HG03060 (cell line): Measurements from ENCODE around the gene C10orf71.

ENCODE experiments used
- ATAC-seq: cut with Tn5 transposase; IDR thresholded peaks from one replicate; pipeline ENCODE4 v1.9.1; 2021; ENCODE audit warnings: low read depth, moderate number of reproducible peaks; ENCODE audit not compliant: unreplicated experiment

The C10orf71 gene

DNA sequence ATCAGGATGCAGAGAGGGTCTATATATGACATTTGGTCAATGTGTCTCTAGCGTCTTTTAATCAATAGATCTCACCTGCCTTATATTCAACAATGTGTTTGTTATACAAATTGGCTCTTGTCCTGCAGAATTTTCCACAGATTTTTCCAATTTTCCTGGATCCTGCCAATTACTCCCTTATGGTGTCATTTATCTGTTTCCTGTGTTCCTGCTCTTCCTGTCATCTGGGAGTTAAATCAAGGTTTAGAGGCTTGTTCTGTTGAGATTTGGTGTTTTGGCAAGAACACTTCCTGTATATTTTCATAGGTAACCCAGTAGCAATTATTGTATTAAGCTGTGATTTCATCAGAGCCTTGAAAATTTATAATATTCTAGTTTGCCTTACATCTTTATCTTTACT is 8.8 kb upstream of the C10orf71 start:
- ATAC-seq: no peak

DNA sequence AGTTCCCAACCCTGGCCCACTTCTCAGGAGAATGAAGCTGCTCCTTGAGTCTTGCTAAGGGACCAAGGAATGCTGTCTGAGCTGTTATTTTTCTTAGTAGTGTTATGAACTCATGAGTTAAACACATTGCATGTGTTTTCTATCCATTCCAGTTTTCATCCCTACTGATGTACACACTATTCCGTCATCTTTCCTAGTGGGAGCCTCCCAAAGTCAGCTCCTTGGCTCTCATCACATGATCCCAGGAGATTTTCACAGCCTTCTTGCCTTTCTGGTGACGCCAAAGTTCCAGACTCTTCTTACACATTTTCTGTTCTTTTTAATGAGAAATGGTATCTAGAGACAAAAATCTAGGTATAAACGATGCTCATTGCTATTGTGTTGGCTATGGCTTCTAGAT is 8.4 kb upstream of the C10orf71 start:
- ATAC-seq: no peak

DNA sequence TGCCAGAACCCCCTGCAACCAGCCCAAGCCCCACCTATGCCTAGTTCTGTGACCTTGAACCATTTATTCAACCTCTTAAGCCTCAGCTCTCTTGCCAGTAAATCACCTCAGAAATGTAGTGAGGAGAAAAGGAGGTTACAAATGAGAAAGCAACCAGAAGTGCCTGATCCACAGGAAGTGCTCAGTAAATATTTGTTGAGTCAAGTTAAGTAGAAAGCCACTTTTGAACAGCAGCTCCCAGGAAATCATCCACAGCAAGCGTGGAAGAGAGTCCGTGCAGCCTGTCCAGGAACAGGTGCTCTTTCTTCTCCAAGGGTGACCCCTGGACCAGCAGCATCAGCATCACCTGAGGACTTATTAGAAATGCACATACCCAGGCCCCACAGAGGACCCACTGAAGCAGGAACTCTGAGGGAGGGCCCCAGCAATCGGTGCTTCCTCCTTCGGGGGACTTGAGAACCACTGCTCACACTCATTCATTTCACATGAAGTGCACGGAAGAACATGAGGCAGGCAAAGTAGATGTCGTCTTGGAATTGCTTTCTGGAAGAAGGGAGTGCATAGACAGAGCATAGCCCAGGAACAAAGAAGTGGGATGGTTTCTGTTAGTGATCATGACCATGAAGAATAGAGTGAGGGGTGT is 6.3 kb upstream of the C10orf71 start:
- ATAC-seq: no peak

DNA sequence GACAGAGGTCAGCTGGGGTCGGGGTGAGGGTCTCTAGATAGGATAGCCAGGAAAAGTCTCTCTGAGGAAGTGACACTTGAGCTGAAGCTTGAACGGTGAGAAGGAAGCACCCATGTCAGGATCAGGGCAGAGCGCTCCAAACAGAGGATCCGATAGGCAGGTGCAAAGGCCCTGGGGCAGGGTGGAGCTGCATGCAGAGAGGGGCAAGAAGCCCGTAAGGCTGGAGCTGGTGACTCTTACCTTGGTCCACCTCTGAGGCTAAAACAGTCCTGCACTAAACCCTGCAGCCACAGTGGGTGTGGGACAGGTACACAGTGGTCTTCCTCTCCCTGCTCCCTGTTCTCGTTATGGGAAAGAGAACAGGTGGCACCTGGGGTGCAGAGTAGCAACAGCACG is 5.8 kb upstream of the C10orf71 start:
- ATAC-seq: no peak

DNA sequence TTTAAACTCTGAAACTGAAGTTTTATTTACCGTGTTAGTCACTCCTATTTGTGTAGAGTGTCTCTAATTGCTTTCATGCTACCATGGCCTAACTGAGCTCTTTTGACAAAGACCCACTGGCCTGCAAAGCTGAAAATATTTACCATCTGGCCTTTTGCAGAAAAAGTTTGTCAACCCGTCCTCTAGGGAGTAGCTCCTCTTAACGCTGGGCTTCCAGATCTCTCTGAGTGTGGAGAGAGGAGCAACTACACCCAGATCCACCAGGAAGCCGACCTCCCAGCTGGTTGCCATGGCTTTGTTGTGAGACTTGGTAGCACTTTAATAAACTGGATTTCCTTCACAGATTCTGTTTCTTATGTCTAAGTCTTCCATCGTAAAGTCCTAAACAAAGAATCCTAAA is 4.2 kb upstream of the C10orf71 start:
- no peak for ATAC-seq

DNA sequence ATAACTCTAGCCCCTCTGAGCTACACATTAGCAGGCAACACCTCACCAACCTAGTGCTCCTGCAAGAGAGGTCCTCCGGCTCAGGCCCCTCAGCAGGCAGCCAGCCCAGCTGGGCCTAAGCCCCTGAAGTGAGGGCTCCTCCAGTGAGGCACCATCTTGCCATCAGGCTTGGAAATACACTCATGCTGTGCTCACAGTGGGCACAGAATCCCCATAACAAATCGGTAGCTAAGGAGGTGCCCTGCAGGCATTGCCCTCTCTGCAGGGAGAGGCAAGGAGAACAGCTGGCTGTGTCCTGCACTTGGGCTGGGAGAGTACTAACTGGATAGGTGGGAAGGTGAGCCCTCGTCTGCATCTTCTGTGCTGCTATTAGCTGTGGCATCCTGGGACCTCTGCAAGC is 3.7 kb upstream of the C10orf71 start:
- ATAC-seq: no peak

DNA sequence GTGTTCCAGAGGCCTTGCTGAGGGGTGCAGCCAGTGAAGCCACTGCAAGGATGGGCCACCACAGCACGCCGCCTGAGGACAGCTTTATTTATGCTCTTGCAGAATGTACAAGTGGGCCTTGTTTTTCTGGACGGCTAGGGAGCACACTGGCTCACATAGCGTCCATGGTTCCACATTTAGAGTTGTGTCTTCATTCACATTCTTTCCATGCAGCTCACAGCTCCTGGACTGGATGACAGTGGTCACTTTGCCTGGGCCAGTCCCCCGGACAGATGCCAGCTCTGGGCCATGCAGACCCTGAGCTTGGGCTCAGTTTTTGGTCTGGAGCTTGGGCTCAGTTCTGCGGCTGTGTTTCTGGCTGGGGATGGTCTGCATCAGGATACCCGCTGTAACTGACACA is 2.6 kb upstream of the C10orf71 start:
- ATAC-seq: no peak

DNA sequence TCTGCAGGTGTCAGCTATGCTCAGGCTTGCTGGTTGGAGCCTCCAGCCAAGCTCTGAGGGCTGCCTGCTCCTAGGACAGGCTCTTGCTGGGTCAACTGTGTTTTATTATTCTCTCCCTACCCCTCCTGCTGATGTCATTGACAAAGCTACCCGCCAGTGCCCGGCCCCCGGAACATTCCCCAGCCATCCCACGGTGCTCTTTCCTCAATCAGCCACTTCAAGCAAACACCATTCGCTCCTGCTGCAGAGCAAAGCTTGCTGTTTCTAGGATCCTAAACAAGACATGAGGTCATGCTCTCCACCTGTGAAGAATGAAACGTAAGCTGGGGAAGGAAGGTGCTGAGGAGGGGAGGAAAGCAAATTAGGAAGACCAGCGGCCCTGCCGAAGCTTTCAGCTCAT is 2.1 kb upstream of the C10orf71 start:
- no peak for ATAC-seq

DNA sequence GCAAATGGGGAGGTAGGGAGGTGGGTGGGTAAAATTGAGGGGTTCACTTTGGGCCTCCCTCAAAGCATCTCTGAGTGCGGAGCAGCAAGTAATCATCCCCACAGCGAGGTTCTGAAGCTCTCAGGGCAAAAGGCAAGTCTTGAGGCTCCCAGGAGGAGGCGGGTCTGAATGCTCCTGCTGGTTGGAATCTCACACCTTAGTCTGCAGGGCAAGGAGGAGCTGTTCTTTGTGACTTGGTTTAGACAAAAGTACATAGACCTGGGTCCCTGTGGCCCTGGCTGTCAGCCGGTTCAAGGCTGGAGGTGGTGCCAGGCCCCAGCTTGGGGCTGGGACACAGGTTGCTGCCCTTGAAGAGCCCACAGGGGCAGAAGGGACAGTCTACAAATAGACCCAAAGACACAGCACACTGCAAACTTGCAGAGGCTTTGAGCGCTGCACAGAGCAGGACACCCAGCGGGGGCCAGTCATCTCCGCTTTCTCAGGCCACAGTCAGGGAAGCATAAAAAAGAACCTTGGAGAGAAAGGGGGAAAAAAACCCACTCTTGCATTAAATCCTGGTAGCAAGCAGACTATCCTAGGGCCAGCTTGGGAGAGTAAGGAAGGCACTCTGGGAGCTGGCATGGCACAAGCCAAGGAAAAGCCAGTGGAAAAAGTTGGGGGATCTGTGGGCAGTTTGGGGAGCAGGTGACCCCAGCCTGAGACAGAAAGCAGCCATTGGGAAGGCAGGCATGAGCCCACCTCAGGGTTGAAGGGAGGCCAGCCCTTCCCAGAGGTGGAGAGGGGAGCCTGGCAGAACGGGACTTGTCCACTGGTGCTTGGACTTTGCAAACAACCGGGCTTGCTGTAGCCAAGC is 926 bp upstream of the C10orf71 start:
- no peak for ATAC-seq

DNA sequence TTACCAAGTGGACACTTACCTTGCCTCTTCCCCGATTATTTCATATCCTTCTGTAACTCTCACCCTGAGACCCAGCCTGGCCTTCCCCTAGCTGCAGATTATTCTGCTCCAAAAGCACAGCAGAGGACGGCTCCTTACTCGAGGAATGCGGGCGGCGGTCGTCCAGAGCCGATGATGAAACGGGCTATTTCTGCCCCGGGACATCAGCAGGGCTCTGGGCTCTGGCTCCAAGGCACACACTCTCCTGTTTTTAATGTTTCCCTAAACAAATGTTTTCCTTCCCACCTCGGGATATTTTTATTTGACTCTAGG is 343 bp upstream of the C10orf71 start:
- no peak for ATAC-seq

DNA sequence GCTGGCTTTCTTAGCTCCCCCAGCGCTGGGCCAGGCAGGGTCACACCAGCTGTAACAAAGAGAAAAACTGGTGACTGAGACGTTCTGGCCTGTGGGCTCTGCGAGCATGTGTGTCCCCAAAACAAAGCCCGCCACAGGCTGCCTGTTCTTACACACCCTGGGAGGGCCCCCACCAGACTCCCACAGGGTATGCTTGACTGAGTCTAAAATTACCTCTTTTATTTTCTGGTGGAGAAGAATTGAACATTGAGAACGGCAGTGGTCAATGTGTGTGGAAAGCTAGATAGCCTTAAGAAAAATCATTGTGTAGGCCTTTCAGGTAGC is 808 bp downstream of the C10orf71 start:
- no peak for ATAC-seq

DNA sequence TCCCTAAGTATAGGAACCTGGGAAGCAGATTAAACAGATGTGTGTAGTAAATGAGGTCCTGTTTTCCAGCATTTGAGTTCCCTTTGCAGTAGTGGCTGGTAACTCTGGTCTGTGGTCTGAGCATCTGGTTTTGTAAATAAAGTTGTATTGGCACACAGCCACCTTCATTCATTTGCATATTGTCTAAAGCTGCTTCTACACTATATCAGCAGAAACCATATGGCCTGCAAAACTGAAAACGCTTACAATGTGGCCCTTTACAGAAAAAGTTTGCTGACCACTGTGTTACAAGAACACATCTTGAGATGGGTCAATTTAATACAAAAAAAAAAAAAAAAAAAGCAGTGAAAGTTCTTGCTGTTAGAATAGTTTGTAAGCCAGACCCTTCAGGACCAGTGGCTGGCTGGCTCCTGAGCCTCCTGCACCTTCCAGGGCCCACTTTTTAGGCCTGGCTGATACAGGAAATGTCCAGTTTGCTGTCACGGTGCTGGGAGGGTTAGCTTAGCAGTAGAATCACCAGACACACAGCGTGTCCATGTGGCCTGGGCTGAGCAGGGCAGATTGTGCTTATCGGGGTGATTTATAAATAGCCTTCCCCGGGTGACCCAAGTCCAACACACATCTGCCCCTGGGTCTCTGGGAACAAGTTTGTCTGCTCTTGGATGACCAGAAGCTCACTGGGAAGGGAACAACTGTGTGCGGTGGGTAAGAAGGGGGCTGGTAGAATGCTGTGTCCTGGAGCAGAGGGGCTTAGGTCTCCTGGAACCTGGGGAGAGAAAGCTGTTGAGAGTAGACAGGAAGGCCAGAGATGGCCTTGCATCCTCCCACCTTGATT is 1.4 kb downstream of the C10orf71 start:
- ATAC-seq: no peak

DNA sequence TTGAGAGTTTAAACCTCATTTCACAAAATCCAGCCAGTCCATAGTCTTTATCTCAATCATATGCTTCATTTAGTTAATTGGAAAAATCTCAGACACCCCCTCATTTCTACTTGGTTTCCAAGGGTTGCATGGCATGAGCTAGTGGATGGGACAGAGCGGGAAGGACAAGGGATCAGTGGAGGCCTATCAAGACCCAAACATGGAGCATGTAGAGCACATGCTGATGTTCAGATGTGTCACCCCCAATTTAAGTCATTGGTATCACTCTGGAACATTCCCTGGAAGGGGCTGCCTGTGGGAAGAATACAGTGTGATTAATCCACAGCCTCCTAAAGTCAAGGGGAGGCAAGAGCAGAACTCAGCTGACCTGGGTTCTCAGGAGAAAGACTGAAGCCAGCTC is 2.3 kb downstream of the C10orf71 start:
- no peak for ATAC-seq

DNA sequence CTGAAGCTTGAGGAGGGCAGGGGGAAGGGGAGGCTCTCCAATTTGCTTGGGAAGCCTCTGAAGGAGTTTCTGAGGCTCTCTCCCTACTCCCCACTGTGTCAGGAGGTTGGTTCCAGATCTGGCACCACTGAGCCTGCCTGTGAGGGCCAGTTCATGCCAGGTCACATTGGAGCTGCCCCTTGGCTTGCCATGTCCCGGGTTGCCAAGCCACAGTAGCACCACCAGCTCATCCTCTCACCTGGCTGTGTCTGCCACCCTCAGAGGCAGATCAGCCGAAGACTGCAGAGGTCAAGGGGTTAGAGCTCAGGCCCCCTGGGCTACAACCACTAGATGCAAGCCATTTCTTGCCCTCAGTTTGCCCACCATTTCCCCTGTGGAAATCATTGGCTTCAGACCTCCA is 3.1 kb downstream of the C10orf71 start:
- no peak for ATAC-seq

DNA sequence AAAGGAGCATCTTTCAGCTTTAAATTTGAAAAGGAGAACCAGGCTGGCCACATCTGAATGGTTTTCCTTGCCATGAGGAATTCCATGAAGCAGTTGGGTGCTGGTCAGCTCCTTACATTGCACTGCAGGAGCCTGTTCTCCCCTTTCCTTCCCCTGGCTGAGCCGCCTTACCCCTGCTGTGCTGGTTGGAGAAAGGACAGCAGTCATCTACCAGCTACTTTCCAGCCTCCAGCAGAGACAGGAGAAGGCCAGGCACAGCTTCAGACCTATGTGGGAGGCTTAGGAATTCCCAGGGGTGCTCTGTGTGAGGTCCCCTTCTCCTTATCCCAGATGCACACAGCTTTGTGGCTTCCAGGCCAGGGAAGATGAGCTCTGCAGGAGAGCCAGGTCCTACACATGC is 4.7 kb downstream of the C10orf71 start:
- ATAC-seq: no peak

DNA sequence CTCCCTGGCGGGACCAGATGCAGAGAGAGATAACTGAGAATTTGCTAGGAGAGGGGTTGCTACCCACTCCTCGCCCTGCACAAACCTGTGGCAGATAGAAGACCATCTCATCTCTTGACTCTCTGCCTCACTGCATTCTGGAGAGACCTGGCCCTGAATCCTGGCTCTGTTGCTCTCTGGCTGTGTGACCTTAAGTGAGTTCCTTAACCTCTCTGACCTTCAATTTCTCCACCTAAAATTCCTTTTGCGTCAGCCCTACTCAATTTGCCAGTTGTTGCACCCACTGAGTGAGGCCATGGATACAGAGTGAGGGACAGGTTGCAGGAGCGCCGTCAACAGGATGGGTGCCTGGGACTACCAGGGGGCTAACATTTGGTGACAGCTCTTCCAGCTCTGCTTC is 5.2 kb downstream of the C10orf71 start:
- ATAC-seq: no peak

DNA sequence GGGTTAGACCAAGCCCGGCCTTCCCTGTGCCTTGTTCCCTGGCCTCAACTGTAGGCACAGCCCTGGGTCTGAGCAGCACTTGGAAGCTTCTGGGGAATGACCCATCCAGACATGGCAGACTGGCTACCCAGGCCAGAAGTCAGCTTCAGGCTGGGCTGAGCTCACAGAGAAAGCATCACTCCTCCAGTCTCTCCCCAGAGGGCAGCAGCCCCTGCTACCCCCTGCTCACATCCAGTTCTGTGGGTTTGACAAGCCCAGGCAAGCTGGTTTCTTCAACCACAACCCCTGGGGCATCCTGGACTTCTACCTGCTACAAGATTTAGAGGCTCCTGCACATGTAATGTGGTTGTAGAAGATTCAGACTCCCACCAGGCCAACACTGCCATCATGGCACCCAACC is 9.0 kb downstream of the C10orf71 start:
- no peak for ATAC-seq

DNA sequence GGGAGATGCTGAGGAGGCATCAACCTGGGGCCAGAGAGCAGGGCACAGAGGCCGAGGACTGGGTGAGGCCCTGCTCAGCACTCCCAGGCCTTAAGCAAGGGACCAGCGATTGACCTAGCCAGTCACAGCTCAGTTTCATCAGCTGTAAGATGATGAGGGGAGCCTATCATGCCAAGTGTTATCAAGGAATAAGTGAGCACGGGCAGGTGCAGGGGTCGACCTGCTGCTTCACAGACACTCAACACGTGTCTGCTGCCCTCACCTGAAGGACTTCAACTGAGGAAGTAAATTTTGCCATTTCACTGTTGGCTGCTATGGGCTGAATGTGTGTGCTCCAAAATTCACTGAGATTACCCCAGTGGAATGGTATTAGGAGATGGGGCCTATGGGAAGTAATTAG is 9.9 kb downstream of the C10orf71 start:
- ATAC-seq: no peak

DNA sequence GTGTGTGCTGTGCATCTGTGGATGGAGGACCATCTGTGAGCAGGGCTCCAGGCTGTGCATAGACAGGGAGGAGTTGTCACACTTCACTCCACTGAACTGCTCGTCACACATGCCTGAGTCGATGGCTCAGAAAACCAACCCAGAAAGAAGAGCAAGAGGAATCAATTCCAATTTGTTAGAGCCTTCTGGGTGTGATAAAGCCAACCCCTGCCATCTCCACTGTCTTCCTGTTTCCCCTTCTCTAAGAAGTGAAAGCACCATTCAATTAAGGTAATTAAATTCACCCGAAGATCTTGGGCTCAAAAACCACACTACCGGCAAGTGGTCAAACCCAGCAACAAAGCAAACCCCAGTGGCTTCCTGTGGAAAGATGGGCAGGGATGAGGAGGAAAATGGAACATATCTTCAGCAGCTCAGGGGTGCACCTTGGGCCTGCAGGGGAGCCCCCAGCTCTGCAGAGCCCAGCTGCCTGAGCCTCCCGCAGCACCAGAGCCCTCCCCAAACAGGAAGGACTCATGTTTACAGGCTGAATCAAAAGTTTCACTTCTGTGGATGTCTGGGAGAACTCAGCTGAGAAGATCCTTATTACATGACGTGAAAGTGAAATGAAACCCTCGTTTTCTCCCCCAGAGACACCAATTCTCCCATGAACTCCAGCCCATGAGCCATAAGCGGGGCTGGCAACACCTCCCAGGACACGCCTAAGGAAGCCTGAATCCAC is 10.9 kb downstream of the C10orf71 start:
- ATAC-seq: no peak

DNA sequence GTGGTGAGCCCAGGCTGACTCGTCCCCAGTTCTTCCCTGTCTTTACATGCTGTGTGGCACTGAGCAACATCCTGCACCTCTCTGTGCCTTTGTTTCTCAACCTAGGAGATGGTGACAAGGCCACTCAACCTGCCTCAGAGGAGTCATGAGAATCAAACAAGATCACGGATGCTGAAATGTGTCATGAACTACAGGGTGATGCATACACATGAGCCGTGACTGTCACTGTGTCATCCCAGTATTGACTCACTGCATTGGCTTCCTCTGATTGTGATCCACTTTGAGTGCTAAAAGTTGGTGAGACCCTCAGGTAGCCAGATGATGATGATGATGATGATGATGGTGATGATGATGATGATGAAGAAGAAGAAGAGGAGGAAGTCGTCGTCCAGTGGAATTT is 11.5 kb downstream of the C10orf71 start:
- no peak for ATAC-seq

DNA sequence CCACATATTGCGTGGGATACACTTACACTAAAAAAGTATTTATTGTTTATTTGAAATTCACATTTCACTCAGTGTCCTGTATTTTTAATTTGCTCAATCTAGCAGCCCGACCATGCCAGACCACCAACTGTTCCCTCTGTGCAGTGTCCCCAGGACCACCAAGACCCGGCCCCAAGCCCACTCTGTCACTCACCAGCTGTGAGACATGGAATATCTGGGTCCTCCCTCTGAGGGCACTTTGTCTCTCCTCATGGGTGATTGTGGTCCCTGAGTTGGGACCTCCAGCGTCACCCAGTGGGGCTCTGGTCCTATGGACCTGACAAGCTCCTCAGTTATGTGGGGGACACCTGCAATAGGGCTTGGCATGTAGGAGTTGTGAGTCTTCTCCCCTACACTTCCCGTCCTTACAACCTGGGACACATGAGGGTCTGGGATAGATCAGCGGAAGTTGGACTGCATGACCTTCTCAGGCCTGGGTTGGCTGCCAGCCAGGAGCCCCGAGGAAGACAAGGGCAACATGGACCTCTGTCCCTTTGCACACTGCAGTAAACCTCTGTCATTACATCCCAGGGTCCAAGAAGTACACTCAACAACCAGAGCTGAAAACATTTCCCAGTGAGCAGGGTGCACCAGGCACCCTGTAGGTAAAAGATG is 12.1 kb downstream of the C10orf71 start:
- no peak for ATAC-seq
